UCSD-AML1 (cell line): ENCODE data around the gene C1orf174.
"Not testable (repeated sequence)": the region's sequence is repeated elsewhere in the genome, so short reads cannot be mapped to it uniquely, and the experiment has no call there.

Source experiments
- DNase-seq: peaks from one replicate; lab custom pipeline; 2025; ENCODE audit not compliant: unreplicated experiment; lab: John Stamatoyannopoulos, UW

The C1orf174 gene

GRCh38 chr1:3926956-3927355 is 26.9 kb upstream of the C1orf174 start:
- no peak for DNase-seq

- no peak for DNase-seq
Measured at GRCh38 chr1:3925762-3926161, 25.7 kb upstream of the C1orf174 start.

- no peak for DNase-seq
Measured at GRCh38 chr1:3925256-3925655, 25.2 kb upstream of the C1orf174 start.

GRCh38 chr1:3924825-3925220 is 24.8 kb upstream of the C1orf174 start:
- DNase-seq, result no peak

- no peak for DNase-seq
Measured at GRCh38 chr1:3924186-3924824, 24.2 kb upstream of the C1orf174 start.

GRCh38 chr1:3923378-3924185 is 23.5 kb upstream of the C1orf174 start:
- DNase-seq, result no peak

GRCh38 chr1:3922851-3923250 is 22.8 kb upstream of the C1orf174 start:
- no peak for DNase-seq

GRCh38 chr1:3922201-3922725 is 22.2 kb upstream of the C1orf174 start:
- no peak for DNase-seq

GRCh38 chr1:3921765-3922164 is 21.7 kb upstream of the C1orf174 start:
- DNase-seq, result no peak

- DNase-seq, result no peak
Measured at GRCh38 chr1:3919706-3920105, 19.6 kb upstream of the C1orf174 start.

GRCh38 chr1:3918966-3919611 is 19.0 kb upstream of the C1orf174 start:
- no peak for DNase-seq

- DNase-seq, result not testable (repeated sequence)
Measured at GRCh38 chr1:3918359-3918758, 18.3 kb upstream of the C1orf174 start.

GRCh38 chr1:3917761-3918160 is 17.7 kb upstream of the C1orf174 start:
- DNase-seq, result no peak

- no peak for DNase-seq
Measured at GRCh38 chr1:3915551-3916121, 15.6 kb upstream of the C1orf174 start.

GRCh38 chr1:3914911-3915310 is 14.8 kb upstream of the C1orf174 start:
- no peak for DNase-seq

GRCh38 chr1:3914331-3914851 is 14.3 kb upstream of the C1orf174 start:
- DNase-seq, result no peak

GRCh38 chr1:3912809-3913685 is 13.0 kb upstream of the C1orf174 start:
- no peak for DNase-seq

- DNase-seq, result no peak
Measured at GRCh38 chr1:3911981-3912808, 12.1 kb upstream of the C1orf174 start.
